Tracheal epithelial cell (primary cell): ENCODE measurements around the gene MRPL24. TPM values are rescaled to one million over a fixed set of nuclear protein-coding genes. Genes with fewer than 3 reads are reported as not detected.

Source experiments
- total RNA-seq: library from RNA; depleted of rRNA; stranded (reverse); fragments of >200 nt; gene quantifications from 2 replicates; pipeline ENCODE4 v1.2.1, GENCODE V29; 2014

Gene MRPL24
- total RNA-seq, result 40.0 and 52.4 TPM in 2 replicates

GRCh38 chr1:156740741-156741480, at the start of gene MRPL24:
Gene MRPL24 (minus strand): TSS chr1:156741088. CDS start chr1:156738704, 2,384 bp downstream.

DNA sequence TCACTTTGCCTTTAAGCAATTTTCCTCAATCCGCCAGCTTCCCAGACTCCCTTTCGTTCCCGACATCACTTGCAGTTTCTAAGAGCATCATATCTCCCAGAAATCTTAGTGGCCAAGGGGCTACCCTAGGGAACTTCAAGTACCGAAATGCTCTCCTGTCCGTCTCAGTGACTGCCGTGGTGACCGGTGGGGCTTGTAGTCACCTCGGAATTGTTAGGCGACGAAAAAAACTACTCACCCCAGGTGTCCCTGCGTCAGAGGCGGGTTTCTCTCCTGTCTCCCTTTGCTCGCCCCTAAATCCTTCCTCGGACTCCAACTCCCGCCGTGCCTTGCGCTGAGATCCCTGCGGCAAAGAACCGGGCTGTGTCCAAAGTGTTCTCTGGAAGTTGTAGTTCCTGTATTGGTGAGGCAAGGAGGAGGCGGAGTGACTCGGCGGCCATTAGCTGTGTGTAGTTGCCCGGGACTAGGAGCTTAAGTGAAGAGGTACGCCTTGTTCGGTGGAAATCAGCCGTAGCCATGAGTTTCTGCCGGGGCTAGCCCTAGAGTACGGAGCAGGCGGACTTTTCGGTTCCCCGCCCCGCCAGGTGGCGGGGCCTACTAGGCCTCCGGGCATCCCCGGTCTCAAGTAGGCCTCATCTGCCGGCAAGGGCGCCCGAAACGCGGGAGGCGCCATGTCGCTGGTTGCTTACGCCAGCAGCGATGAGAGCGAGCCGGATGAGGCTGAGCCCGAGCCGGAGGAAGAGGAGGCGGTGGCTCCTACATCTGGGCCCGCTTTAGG, 26.4 kb upstream of the MRPL24 start, which contains the start of gene PRCC:
TSS of gene PRCC (plus strand) at position 435 of the 778 bp plus-strand sequence. CDS start at position 672, 237 bp downstream.

GRCh38 chr1:156751451-156751756, 10.5 kb upstream of the MRPL24 start, which contains the start of gene HDGF:
Gene HDGF (minus strand): TSS chr1:156751675. CDS start chr1:156751429, 246 bp downstream.

DNA sequence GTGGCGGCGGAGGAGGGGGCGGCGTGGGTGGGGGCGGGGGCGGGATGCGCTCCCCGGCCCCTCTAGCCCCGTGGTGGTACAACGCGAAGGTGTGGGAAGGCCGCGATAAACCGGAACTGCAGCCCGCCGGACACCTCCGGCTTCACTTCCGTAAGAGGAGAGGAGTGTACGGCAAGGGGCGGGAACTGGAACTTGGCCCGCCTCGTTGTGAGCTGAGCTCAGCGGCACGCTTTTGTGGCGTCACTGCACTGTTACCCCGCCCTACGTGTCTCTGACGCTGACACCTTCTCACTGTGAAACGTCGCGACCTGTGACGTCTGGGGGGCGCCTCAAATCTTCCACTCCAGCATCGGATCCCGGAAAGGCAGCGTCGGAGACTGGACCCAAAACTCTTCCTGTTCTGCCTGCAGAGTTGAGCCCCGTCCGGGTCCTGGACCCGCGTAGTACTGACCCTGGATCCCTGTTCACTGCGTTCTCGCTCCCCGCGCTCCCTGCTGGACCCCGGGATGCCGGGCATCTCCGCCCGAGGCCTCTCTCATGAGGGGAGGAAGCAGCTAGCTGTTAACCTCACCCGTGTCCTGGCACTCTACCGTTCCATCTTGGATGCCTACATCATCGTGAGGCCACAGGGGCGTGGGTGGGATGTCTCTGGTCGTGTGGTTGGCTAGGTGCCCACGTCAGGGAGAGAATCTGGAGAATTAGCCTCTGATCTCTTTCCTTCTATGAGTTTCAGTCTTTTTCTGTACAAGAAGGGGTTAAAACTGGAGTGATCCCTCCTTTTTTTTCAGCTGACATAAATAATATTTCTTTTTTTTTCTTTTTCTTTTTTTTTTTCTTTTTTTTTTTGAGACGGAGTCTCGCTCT, 12.1 kb downstream of the MRPL24 start, which contains the start of gene ISG20L2:
TSS of gene ISG20L2 (minus strand) at position 168 of the 864 bp plus-strand sequence. CDS start 1,114 bp downstream, outside the sequence.

GRCh38 chr1:156727926-156728598, 12.8 kb downstream of the MRPL24 start, which contains the start of gene METTL25B:
Gene METTL25B (plus strand): TSS chr1:156728469. CDS start chr1:156729105, 636 bp downstream.

DNA sequence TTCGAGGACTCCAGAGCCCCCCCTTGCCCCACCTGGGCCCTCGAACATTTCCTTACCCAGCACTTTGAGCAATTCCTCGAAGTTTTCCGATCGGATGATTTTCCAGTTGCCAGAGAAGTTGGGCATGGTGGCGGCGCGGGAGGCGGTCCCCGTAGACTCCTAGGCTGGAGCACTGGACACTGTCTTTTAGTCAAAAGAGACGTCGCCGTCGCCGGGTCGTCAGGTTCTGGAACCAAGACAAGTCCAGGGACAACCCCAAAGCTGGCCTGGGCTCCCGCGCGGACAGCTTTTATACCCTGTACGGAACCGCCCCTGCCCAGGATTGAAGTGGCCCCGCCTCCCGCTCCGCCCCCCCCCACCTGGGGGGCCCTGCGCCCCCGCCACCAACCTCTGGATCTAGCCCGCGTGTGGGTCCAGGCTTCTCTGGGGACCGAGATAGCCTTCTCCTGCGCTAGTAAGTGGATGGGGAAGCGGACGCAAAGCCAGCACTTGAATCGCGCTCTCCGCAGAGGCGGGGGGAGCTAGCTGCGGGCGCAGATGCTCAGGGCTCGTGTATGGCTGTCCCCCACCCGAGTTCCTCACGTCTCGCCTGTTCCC, 35.5 kb downstream of the MRPL24 start, which contains the start of gene CRABP2:
TSS of gene CRABP2 (minus strand) at position 263 of the 597 bp plus-strand sequence. CDS start at position 126, 137 bp downstream.

Other genes starting within 250 kb of the MRPL24 start
- 3.0 and 3.6 TPM in 2 replicates for gene MEF2D, start 240.3 kb downstream of the MRPL24 start, total RNA-seq
- gene IQGAP3, start 168.5 kb downstream of the MRPL24 start, total RNA-seq, result 0.85 and 2.9 TPM in 2 replicates
- gene TTC24, start 161.4 kb downstream of the MRPL24 start, total RNA-seq, result not detected in 2 replicates
- 141 and 151 TPM in 2 replicates for gene NAXE, start 149.3 kb downstream of the MRPL24 start, total RNA-seq
- 14.5 and 14.7 TPM in 2 replicates for gene GPATCH4, start 139.6 kb downstream of the MRPL24 start, total RNA-seq
- not detected in 2 replicates for gene HAPLN2, start 121.7 kb downstream of the MRPL24 start, total RNA-seq
- not detected in 2 replicates for gene BCAN, start 99.0 kb downstream of the MRPL24 start, total RNA-seq
- 0.24 TPM in 1 of 2 replicates, not detected in the other for gene NES, start 63.7 kb downstream of the MRPL24 start, total RNA-seq
- gene CRABP2, start 35.5 kb downstream of the MRPL24 start, total RNA-seq, result 30.1 and 132 TPM in 2 replicates
- gene METTL25B, start 12.6 kb downstream of the MRPL24 start, total RNA-seq, result 10.4 and 19.4 TPM in 2 replicates
- gene ISG20L2, start 12.3 kb downstream of the MRPL24 start, total RNA-seq, result 8.5 and 9.9 TPM in 2 replicates
- 179 and 269 TPM in 2 replicates for gene HDGF, start 10.6 kb upstream of the MRPL24 start, total RNA-seq
- 7.7 and 8.4 TPM in 2 replicates for gene PRCC, start 26.4 kb upstream of the MRPL24 start, total RNA-seq
- 1.5 and 3.6 TPM in 2 replicates for gene SH2D2A, start 75.8 kb upstream of the MRPL24 start, total RNA-seq
- not detected in 2 replicates for gene INSRR, start 118.0 kb upstream of the MRPL24 start, total RNA-seq
- gene NTRK1, start 119.8 kb upstream of the MRPL24 start, total RNA-seq, result not detected in 2 replicates
- gene PEAR1, start 152.6 kb upstream of the MRPL24 start, total RNA-seq, result 1.4 and 1.5 TPM in 2 replicates
- gene LRRC71, start 179.5 kb upstream of the MRPL24 start, total RNA-seq, result not detected in 2 replicates